HG03045 (cell line): ENCODE measurements around the gene RGS9BP.
"Not testable (repeated sequence)": the region's sequence is repeated elsewhere in the genome, so short reads cannot be mapped to it uniquely, and the experiment has no call there.

Experiments used
- ATAC-seq: cut with Tn5 transposase; IDR thresholded peaks from one replicate; pipeline ENCODE4 v1.9.1; 2021; ENCODE audit warnings: mild to moderate bottlenecking, moderate library complexity; ENCODE audit not compliant: unreplicated experiment

RGS9BP gene

GRCh38 chr19:32694851-32695250 lies 19.2 kb downstream of the RGS9BP start:
- not testable (repeated sequence) for ATAC-seq

GRCh38 chr19:32695506-32695905 lies 19.9 kb downstream of the RGS9BP start:
- not testable (repeated sequence) for ATAC-seq

GRCh38 chr19:32696771-32697170 lies 21.1 kb downstream of the RGS9BP start:
- ATAC-seq: not testable (repeated sequence)

GRCh38 chr19:32700129-32700528 lies 24.5 kb downstream of the RGS9BP start:
- ATAC-seq: not testable (repeated sequence)

- no peak for ATAC-seq
These were observed 26.4 kb downstream of the RGS9BP start for GRCh38 chr19:32702010-32702409.

- not testable (repeated sequence) for ATAC-seq
These were observed 28.4 kb downstream of the RGS9BP start for GRCh38 chr19:32704006-32704405.

- no peak for ATAC-seq
These were observed 32.8 kb downstream of the RGS9BP start for GRCh38 chr19:32708457-32708856.

- no peak for ATAC-seq
These were observed 33.4 kb downstream of the RGS9BP start for GRCh38 chr19:32709032-32709431.

GRCh38 chr19:32711747-32712146 lies 36.1 kb downstream of the RGS9BP start:
- ATAC-seq: no peak

GRCh38 chr19:32716203-32716602 lies 40.6 kb downstream of the RGS9BP start:
- not testable (repeated sequence) for ATAC-seq

GRCh38 chr19:32717496-32717895 lies 41.8 kb downstream of the RGS9BP start:
- ATAC-seq: no peak

- ATAC-seq: no peak
These were observed 42.6 kb downstream of the RGS9BP start for GRCh38 chr19:32718286-32718685.

GRCh38 chr19:32719611-32720059 lies 44.0 kb downstream of the RGS9BP start, which contains the start of gene TDRD12:
Gene TDRD12 (plus strand): TSS chr19:32719767. CDS start chr19:32720073, 306 bp downstream.
- ATAC-seq: no peak

GRCh38 chr19:32720216-32720935 lies 44.7 kb downstream of the RGS9BP start:
- no peak for ATAC-seq

GRCh38 chr19:32720936-32721250 lies 45.2 kb downstream of the RGS9BP start:
- no peak for ATAC-seq
